Head of caudate nucleus (tissue), 42 donors: Measurements from ENCODE around the gene INSYN2B.

Experiments
- DNase-seq, 42 donors: peaks; one replicate each; pipeline versions ENCODE4 v3.0.0 to v3.0.0-alpha.2; 2020 to 2021; ENCODE audit warnings: mixed read lengths in 7 of 42
- intact Hi-C: fragments of 100-400 bp; cut with DNase I; formaldehyde crosslinking; loops from one replicate; pipeline ENCODE4 v1.15.0; 2022

The INSYN2B gene

GRCh38 chr5:169871826-169872490 lies 108.3 kb downstream of the INSYN2B start:
- intact Hi-C loops: no loop called here
- no peak for DNase-seq

DNA sequence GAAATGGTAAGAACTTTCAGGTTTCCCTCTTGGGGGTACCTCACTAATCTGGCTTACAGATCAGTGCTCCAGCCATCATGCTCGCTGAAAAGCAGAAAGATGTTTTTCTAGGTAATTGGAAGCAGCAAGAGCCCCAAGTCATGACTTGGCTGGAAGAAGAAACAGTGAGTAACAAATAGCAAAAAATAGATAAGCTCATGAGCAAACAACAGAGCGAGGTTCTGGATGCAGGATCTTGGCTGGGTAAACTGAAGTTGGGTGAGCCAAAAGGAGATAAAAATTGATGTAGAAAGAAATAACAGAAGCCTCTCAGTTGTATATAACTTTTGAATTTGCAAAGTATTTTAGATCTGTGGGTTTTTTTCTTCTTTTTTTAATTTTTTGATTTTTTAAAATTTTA lies 110.1 kb downstream of the INSYN2B start:
- intact Hi-C loops: no loop called here
- DNase-seq: no peak

DNA sequence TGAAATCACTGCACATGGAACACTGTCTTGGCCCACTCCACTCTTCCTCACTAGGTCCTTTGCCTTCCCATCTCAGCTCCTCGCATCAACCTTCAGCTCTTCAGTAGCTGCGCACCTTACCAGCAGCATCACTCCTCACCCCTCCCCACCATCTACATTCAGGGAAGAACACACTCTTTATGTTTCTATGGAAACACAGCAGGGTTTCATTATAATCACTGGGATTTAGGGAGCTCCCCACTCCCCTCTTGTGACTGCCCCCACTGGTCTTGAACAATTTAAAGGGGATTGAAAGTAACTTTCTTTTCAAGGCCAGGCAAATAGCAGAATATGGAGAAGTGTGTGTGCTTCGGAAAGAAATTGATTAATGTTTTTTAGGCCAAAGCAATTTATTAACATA lies 111.2 kb downstream of the INSYN2B start:
- no peak for DNase-seq
- intact Hi-C loops: no loop called here

GRCh38 chr5:169867347-169867746 lies 112.9 kb downstream of the INSYN2B start:
- intact Hi-C loops: no loop called here
- DNase-seq: no peak

GRCh38 chr5:169864483-169864882 lies 115.8 kb downstream of the INSYN2B start:
- no peak for DNase-seq
- intact Hi-C loops: no loop called here

DNA sequence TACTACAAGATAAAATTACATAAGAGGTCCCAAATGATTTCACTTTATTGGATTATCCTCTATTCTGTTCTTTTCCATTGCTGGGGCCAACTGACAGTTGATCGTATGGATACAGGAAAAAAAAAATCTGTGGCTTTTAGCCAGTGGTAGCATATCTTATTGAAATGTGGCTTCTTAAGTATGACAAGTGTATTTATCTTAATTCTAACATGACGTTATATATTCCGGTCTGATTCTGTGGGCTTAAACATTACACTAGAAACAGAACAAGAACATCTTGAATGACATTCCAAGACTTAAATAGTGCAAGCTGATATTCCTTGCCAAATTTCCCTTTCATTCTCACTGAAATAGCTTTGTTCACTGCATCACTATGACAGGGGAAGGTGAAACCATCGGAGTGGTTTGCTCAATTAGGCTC lies 117.9 kb downstream of the INSYN2B start:
- intact Hi-C loops: no loop called here
- peak in 1 of 42 donors; percentile 11 for DNase-seq

- no peak for DNase-seq
- intact Hi-C loops: no loop called here
These were observed 118.4 kb downstream of the INSYN2B start for GRCh38 chr5:169861934-169862333.

DNA sequence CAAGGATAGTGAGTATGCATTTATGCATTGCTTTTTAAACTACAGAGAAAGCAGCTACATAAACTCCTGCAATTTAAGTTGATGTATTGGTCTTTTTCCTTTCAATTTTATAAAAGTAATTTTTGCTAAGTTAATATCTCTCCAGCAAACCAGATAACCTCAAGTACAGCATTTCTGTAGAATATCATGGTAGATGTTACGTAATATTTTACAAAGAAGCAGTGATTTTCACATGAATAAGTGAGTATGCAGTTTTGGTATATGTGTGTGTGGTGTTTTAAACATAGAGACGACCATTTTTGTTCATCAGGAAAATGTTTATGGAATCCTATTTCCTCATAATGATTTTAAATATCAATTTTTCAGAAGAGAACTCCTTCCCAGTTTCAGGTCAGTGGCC lies 118.9 kb downstream of the INSYN2B start:
- intact Hi-C loops: no loop called here
- DNase-seq: no peak

- intact Hi-C loops: no loop called here
These were observed 119.7 kb downstream of the INSYN2B start for GRCh38 chr5:169860585-169860984.

DNA sequence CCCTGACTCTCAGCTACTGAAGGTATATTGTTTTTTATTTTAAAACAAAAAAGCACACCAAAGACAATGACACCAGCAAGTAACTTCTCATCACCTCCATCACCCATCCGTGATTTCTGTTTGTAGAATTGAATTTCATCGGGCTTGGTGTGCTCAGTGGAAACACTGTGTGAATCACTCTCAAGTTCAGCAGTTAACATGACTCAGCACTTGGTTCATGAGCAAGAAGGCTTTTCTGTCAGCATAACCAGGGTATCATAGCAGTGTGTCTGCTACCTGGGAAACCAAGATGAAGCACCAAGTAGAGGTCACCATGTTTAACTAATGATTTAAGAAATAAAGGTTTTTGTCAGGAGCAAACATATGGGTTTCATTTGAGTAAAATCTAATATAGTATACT lies 123.7 kb downstream of the INSYN2B start:
- DNase-seq: peak in 13 of 42 donors; percentile 8 to 66 (median 30)
- intact Hi-C loops: no loop called here

More at GRCh38 chr5:169860585-169860984, 119.7 kb downstream of the INSYN2B start:
- DNase-seq: no peak

DNA sequence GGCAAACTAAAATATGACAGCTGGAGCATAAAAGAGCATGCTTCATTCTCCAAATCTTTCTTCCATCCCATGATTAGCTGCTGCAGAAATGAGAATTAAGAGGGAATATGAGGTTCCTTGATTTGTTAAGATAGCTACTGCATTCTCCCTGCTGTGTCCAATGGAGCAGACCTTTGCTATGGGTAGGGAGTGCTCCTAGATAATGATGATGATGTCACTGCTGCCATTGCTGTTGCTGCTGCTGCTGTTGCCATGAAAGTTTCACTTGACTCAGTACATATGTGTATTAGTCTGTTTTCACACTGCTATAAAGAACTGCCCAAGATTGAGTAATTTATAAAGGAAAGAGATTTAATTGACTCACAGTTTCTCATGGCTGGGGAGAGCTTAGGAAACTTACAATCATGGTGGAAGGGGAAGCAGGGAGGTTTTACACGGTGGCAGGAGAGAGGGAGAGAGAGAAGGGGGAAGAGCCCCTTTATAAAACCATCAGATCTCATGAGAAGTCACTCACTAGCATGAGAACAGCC lies 128.9 kb downstream of the INSYN2B start:
- no peak for DNase-seq
- intact Hi-C loops: no loop called here

DNA sequence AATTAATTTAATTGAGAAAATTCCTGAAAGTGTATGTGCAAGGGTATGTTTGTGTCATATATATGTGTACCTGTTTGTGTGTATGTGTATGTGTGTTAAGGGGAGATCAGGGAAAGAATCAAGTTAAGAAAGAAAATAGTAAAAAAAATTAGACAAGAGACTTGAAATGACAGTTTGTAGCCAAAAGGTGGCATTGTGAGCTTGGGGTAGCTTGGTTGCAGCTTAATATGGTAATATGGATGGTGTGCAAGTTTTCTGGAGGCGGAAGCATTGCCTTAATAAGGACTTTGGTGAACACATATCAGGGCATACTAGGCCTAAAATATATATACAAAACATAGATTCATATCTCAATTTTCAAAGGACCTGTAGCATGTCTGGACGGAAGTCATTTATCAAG lies 129.9 kb downstream of the INSYN2B start:
- intact Hi-C loops: no loop called here
- DNase-seq: no peak

DNA sequence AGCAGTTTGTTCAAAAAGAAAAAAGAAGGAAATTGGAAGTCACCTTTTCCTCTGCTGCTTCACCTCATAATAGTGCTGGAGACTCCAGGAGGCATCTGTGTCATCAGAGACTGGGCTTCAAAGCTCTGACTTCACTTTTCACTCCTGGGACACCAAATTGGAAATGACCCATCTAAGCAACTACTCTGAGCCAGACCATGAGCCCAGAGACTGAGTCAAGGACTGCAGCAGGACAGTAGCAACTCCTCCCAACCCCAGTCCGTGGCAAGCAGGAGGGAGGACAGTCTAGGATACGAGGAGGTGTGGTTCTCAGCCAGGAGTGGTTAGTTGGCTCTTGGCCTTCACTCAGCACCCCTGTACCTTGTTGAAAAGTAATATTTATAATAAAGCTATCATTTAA lies 131.5 kb downstream of the INSYN2B start:
- no peak for DNase-seq
- intact Hi-C loops: no loop called here

DNA sequence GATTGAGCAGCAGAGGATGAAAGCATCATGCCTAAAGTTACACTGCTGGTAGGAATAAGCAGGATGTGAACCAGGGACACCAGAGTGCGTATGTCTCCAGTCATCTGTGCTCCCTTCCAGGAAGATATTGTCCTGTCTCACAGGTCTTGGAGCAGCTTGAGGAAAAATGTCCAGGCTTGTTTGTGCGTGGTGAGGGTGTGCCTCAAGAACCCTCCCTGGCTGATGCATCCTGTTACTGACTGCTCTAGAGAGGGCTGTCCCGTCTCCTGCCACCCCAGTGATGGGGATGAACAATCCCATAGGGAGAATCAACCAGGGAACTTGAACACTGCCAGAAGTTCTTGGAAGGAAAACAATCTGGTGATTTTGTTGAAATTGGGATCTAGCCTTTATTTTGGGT lies 132.0 kb downstream of the INSYN2B start:
- no peak for DNase-seq
- intact Hi-C loops: no loop called here

DNA sequence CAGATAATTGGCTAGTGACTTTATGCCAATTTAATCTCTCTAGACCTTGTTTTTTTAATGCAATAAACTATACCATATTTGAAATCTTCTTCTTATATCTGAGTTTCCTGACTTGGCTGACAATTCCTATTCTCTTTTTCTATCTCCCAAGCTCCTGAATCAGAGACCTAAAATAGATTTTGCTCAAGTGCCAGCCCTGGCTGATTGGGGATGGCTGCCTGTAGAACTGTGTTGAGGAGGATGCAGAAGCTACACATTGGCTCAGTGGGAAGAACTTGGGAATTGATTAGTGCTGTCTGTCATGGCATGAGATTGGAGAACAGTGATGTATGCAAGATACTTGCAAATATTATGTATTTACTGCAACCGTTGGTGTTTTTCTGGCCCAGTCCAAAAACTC lies 132.8 kb downstream of the INSYN2B start:
- DNase-seq: no peak
- intact Hi-C loops: no loop called here

GRCh38 chr5:169842699-169843098 lies 137.6 kb downstream of the INSYN2B start:
- intact Hi-C loops: no loop called here

GRCh38 chr5:169840405-169840804 lies 139.9 kb downstream of the INSYN2B start:
- DNase-seq: no peak
- intact Hi-C loops: no loop called here

More at GRCh38 chr5:169842699-169843098, 137.6 kb downstream of the INSYN2B start:
- DNase-seq: no peak

DNA sequence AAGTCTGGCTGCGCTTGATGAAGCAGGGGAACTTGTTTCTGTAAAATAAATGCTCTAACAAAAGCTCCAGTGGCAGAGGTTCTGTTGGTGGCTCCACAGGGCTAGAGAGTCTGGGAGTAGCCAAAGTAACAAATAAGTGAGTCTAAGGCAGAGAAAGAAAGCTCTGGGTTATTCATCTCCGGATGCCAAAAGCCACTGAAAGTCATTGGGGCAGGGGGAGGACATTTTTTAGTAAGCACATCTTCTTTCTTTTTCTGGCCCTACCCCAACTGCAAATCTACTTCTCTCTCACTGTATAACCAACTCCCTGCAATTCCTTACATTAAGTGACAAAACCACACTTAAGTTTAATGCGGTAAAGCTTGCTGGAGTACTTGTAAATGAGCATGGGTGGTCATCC lies 141.6 kb downstream of the INSYN2B start:
- intact Hi-C loops: loop anchor here (10.0 kb wide), 1 partner anchor 64 kb away; no protein-coding TSS in a partner anchor
- DNase-seq: no peak

- intact Hi-C loops: loop anchor here (10.0 kb wide), 1 partner anchor 63 kb away; no protein-coding TSS in a partner anchor
- DNase-seq: no peak
These were observed 142.6 kb downstream of the INSYN2B start for GRCh38 chr5:169837686-169838085.

GRCh38 chr5:169836835-169837536 lies 143.3 kb downstream of the INSYN2B start:
- no peak for DNase-seq
- intact Hi-C loops: loop anchor here (10.0 kb wide), 1 partner anchor 62 kb away; no protein-coding TSS in a partner anchor
